NCI-H2029 (cell line): ENCODE results near the gene ITPKB.
"Not testable (repeated sequence)": the region's sequence is repeated elsewhere in the genome, so short reads cannot be mapped to it uniquely, and the experiment has no call there.

ENCODE experiments used
- DNase-seq: peaks from one replicate; lab custom pipeline; 2025; lab: John Stamatoyannopoulos, UW

ITPKB gene

DNA sequence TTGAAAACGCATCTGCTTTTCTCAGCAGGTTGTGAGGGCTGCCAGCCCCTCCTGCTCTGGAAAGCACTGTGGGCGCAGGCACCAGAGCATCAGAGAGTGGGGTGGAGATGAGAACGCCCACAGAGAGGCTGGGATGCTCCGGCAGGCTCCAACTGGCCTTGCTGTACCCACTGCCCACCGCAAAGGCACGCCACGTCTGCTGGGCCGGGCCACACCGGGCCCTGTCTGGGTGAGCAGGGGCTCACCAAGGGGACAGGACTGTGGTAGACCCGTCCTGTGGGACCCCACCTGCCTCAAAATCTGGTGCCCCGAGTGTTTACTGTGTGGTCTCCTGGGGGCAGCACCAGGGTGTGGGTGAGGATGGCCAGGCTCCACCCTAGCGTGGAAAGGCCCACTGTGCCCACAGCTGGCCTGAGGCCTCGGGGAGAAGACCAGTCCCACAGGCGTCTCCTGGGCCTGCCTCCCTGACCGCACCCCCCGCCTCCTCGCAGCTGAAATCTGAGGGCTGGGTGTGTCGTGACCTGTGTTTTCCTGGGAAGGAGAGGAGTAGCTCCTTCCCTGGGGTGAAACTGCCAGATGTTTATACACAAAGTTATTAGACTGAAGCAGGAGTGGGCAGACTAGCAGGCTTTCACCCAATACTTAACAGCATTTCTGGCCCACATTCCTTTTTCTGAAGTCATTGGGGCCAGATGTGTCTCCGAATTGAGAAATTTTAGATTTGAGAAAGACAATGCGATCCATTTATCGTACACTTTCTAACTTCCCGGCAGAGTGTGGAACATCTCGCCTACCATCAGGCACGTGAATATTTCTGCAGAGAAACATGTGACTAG, 136.7 kb downstream of the ITPKB start:
- DNase-seq: no peak

DNA sequence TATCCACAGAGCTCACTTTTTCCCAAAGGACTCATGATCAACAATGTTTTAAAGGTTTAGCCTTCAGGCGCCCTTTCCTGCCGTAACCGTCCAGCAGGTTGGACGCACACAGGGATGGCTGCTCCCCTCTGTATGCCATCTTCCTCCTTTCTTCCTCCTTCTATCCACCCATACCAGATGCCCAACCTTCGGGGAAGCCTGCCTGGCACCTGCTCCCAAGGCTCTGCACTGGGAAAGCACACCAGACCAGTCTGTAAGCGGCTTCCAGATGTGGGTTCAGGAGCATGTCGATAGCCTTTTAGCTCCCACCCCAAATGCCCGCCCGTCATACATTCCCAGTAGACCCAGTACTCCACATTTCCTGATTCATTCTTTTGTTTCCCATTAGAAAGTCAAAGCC, 137.6 kb downstream of the ITPKB start:
- DNase-seq: no peak

DNA sequence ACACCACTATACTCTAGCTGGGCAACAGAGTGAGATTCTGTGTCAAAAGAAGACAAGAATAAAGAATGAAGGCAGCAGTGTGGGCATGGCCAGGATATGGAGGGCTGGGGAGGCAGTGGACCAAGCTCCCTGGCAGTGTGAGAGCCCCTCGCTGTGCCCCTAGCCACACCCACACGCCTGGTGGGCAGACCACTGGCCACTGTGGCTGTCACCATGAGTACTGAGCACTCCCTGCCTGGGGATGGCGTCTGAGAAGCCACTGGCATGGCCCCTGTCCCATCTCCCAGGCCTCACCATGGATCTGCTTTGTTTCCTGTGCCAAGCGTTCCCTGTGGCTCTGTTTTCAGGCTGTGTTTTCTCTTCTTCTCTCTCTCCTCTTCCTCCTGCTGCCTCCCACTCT, 138.8 kb downstream of the ITPKB start:
- no peak for DNase-seq

DNA sequence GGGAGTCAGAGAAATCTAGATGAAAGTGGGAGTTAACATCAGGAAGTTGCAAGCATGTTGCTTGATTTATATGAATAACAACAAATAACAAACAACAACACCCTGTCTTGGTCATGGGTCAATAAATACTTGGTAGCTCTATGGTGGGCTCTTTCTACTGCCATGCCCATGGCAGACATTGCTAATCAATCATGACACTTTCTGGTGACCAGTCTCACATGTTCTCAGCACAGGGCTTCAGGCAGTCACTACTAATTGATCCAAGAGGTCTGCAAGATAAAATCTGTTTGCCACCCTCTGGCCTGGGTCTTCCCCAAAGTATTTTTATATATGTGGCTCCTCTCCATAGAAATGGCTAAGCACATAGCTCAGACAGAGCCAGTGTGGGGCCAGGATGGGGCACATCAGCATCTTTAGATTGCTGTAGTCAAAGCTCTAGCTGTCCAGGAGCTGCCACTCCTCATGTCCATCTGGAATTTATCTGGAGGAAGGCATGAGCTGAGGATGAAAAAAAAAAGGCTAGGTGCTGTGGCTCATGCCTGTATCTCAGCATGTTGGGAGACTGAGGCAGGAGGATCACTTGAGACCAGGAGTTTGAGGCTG, 139.3 kb downstream of the ITPKB start:
- DNase-seq: no peak

DNA sequence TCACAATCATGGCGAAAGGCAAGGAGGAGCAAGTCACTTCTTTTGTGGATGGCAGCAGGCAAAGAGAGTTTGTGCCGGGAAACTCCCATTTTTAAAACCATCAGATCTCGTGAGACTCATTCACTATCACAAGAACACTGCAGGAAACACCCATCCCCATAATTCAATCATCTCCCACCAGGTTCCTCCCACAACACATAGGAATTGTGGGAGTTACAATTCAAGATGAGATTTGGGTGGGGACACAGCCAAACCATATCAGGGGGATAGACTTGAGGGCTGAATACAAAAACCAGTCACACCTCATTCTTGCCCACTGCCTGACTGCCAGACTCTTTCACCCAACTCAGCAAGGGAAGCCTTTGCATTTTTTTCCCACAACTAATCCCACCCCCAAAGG, 140.1 kb downstream of the ITPKB start:
- DNase-seq: not testable (repeated sequence)

DNA sequence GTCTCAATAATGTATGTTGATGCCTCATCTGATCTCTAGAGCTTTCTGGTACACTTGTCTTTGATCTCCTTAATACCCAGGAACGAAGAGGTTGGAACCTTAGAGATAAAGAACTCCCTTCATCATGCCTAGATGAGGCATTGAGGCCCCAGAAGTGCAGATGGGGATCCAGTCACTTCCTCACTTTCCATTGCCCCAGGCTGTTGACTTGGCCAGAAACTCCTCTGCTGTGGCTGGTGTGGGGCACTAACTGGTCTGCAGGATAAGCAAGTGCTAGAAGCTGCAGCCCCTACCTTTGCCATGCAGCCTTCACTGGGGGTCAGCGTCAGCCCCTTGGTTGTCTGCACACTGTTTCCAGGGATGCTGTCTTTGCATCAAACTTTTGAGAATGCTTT, 140.6 kb downstream of the ITPKB start:
- DNase-seq: no peak

DNA sequence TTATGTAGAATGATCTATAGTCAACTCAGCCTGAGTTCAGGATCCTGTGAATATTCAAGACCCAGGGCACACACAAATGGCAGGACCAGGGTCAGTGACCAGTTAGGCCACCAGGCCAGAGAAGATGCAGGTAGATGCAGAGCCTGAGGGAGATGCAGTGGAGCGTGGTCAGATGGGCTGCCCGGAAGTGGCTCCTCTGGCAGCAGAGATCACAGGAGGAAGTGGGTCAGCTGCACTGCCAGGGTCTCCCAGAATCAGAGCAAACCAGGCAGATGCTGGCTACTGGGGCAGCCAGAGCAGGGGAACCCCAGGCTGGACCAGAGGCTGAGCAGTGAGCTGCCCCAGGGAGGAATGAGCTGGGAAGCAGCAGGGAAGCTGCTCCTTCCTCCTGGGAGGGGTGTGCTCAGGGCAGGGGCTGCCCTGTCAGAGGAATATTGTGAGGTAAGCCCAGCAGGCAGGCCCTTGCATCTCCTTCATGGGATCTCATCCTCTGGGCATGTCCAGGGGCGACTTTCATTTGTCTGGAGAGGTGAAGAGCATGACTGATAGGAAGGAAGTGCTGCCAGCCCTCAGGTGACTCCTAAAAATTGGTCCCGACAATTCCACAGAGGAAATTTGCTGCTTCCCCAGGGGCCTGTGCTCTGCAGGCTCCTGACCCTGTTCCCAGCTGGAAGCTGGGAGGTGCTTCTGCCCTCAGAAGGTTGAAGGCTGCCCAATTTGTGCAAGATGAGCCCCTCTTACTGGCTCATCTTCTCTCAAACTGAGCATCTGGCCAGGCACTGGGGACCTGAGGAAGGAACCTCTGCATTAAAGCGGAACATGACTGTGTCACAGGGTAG, 141.2 kb downstream of the ITPKB start:
- no peak for DNase-seq

DNA sequence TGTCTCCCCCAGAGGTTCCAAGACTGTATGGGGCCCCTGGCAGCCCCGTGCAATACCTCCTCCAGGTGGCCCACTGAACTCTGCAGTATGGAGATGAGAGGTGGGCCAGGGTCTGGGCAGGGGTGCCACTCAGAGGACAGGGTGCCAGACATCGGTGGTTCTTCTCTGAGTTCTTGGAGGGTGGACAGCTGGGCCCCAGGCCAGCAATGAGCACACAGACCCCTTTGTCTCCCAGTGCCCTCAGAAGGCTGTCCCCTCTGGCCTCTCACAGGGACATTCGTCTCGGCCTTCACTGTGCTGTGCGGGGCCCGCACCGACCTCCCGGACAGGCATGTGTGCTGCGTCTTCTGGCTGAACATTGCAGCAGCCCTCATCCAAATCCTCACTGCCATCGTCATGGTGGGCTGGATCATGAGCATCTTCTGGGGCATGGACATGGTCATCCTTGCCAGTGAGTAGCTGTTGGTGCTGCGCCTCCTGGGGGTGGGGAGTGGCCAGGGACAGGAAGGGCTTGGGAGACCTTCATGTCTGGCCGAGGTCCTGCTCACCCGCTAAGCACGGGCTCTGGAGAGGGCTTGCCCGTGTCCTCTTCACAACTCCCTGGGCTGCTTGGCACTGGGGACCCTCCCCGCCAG, 142.4 kb downstream of the ITPKB start:
- no peak for DNase-seq

DNA sequence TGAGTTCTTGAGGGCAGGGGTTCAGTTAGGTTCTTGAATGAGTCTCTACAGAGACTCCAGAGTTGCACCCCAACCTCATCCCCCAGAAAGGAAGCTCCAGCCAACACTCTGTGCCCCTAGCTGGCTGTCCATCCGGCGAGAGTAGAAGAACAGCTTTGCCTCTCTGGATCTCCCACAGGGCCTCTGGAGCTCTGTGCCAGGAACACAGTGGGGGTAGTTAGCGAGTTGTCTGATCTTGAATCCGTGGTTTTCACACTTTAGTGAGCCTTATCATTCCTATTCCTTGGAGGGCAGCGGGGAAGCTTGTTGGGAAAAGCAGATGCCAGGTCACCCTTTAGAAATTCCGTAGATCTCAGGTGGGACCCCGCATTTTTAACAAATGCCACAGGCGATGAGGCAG, 145.5 kb downstream of the ITPKB start:
- DNase-seq: no peak

DNA sequence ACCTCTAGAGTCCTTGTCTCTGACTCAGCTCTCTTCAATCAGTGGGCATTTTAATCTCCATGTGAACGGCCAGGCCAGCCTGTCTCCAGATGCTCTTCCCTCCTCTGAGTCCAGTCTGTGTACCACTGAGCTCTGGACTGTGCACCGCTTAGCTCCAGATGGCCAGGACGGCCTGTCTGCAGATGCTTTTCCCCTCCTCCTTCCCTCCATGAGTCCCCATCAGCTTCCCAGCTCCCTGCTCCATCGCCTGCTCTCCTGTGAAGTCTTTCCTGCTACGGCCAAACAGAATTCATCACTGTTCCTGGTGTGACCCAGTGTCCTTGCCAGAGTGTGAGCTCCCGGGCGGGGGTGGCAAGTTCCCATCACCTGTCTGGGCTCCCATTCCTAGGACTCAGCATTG, 148.5 kb downstream of the ITPKB start:
- DNase-seq: no peak

DNA sequence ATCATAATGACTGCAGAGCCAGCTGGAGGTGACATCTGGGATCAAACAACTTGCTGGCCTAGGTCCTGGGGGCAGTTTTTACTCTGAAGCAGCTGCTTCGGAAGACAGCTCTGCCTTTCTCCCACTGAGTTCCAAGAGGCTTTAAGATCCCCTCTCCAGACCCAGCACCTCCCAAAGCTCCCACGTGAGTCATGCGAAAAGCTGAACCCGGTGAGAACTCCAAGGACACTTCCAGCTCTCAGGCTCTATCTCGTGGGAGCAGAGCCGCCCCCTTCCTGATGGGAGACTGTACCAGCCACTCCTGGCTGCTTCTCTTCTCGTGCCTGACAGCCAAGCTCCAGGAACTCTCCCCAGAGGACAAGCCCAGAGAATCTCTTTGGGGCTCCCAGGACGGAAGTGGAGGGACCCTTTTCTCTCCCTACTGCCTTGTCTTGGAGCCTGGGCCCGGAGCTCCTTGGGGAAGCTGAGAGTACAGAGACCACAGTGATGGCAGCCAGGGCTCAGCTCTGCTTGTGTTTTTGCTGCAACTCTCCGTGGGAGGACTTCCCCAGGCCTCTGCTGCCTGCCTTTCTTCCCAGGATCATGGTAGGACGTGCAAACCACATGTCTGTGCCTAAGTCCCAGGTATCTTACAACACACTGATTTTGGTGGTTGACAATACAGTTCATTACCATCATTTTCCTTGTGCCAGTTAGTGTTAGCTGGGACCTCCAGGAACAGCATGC, 149.9 kb downstream of the ITPKB start:
- DNase-seq: no peak

DNA sequence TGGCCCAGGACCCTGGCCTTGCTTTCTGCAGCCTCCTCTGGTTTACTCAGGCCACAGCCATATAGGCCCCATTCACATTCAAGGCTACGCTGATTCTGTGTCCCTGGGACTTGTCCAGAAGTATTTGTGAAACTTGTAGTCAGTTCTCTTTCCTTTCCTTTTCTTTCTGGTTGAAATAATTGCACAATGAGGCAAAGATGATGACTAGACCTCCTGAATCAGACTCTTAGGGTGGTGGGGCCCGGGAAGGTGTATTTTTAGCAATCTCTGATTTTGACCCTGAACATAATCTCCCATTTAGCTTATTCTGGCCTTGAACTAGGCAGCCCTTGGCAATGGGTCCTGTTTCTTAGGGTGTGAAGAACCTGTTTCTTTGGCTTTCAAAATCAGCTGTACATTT, 150.6 kb downstream of the ITPKB start:
- no peak for DNase-seq

DNA sequence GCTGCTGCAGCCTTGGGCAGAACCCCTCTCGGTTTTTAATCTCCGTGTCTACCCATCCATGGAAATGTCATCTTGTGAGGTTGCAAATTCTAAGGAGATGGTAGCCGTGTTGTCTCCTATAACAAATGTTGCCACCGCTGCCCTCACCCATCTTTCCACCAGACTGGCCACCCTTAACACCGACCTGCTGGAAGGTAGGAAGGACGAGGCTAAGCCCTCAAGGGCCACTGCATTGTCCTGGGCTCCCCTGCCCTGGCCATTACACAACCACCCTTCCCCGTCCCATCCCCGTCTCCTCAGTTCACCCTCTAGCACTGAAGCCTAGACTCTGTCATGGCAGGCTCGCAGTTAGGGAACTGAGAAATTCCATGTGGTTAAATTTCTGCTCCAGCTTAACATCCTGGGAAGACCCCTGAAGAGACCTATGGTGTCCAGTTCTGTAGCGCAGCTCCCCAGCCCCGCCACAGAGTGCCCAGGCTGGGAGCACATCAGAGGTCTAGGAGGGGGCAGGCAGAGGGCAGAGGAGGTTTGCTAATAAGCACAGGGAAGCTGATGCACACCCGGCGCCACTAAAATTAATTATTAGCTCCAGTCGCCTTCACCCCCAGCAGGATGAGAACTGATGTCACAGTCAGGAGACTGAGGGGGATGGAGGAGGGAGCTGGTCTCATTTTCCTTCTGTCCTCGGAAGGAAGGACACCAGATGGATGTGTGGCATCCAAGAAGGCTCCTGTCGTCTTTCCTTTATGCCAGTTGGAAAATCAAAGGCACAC, 152.2 kb downstream of the ITPKB start:
- DNase-seq: no peak

DNA sequence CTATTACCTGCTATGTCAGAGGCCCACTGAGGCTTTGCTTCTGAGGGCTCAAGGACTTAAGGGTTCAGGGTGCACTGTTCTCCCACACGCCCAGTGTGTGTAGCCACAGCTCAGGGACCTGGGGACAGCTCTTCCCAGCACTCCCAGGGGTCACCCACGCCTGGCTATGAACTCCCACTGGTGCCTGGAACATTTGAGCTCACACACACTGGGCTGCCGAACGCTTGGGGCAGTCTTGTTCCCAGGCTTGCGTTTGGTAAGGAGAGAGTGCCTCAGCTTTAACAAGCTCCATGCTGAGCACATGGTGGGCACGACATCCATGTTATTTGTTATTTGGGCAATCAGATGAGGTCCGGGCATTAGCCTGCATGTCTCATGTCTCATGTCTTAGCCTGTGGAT, 153.0 kb downstream of the ITPKB start:
- DNase-seq: no peak

DNA sequence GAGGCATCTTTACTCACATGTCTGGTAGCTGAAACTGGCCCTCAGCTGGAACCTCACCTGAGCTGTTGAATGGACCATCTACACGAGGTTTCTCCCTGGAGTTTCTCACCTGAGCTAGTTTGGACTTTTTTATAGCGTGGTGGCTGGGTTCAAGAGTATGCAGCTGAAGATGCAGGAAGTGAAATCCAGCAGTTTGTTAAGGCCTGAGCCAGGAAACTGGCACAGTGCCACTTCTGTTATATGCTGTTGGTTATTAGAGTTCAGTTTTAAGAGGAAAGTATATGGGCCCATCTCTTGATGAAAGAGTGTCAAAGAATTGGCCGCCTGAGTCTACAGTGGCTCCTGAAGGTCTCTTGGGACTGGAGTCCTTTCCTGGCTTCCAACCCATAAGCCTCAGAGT, 154.9 kb downstream of the ITPKB start:
- no peak for DNase-seq

DNA sequence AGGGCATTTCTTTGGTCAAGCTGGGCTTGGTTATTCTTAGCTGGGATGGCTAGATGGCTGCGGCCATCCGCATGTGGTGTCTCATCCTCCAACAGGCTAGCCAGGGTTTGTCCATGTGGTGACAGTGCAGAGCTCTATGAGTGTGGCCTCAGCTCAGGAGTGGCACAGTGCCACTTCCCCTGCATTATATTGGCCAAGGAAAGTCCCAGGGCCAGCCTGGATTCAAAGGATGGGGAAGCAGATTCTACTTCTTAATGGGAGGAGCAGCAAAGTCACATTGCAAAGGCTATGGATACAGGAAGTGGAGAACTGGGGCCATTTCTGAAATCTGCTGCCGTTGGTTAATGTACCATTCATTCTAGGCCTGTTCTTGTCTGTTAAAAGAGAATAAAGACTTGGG, 156.1 kb downstream of the ITPKB start:
- DNase-seq: no peak
